Astrocyte (in vitro differentiated cells and primary cell): ENCODE results near the gene OR2T34.
"Not testable (repeated sequence)": the region's sequence is repeated elsewhere in the genome, so short reads cannot be mapped to it uniquely, and the experiment has no call there.

Experiments
- CTCF ChIP-seq: IDR thresholded peaks from 2 replicates; pipeline ENCODE4 v1.5.1; 2011; ENCODE audit warnings: low read depth, mild to moderate bottlenecking, inconsistent platforms, low read length, moderate library complexity; ENCODE audit not compliant: insufficient read depth
- EZH2 ChIP-seq: IDR thresholded peaks from 2 replicates; pipeline ENCODE4 v1.6.1; 2012; ENCODE audit warnings: mild to moderate bottlenecking, low read length, inconsistent platforms; ENCODE audit not compliant: insufficient read depth

- not testable (repeated sequence) for TF ChIP-seq EZH2, CTCF
Measured at GRCh38 chr1:248572049-248572448, 2.5 kb downstream of the OR2T34 start.
